ENCODE measurements around the gene CFAP54. TPM values are rescaled to one million over a fixed set of nuclear protein-coding genes. Genes with fewer than 3 reads are reported as not detected.

Gene CFAP54
- total RNA-seq, 2 donors from 2014 or later, result 0.90 to 1.2 TPM

GRCh38 chr12:96850676-96851075 lies 361.3 kb downstream of the CFAP54 start:
- DNase-seq (ENCODE audit: low spot score), result no peak
- intact Hi-C loops (cut with DNase I), result no loop called here

GRCh38 chr12:96858162-96858561 lies 368.8 kb downstream of the CFAP54 start:
- intact Hi-C loops (cut with DNase I), result no loop called here
- no peak for DNase-seq (ENCODE audit: low spot score)

- no peak for DNase-seq (ENCODE audit: low spot score)
- intact Hi-C loops (cut with DNase I), result no loop called here
These were observed 372.3 kb downstream of the CFAP54 start for GRCh38 chr12:96861656-96862055.

- intact Hi-C loops (cut with DNase I), result no loop called here
- DNase-seq (ENCODE audit: low spot score), result no peak
These were observed 372.9 kb downstream of the CFAP54 start for GRCh38 chr12:96862326-96862725.

GRCh38 chr12:96864335-96864734 lies 375.0 kb downstream of the CFAP54 start:
- DNase-seq (ENCODE audit: low spot score), result no peak
- intact Hi-C loops (cut with DNase I), result no loop called here

- DNase-seq (ENCODE audit: low spot score), result no peak
- intact Hi-C loops (cut with DNase I), result no loop called here
These were observed 377.6 kb downstream of the CFAP54 start for GRCh38 chr12:96866801-96867590.

- intact Hi-C loops (cut with DNase I), result no loop called here
These were observed 381.6 kb downstream of the CFAP54 start for GRCh38 chr12:96870946-96871345.

GRCh38 chr12:96872961-96873360 lies 383.6 kb downstream of the CFAP54 start:
- DNase-seq (ENCODE audit: low spot score), result no peak
- intact Hi-C loops (cut with DNase I), result no loop called here

More at GRCh38 chr12:96870946-96871345, 381.6 kb downstream of the CFAP54 start:
- DNase-seq (ENCODE audit: low spot score), result no peak

- intact Hi-C loops (cut with DNase I), result no loop called here
- no peak for DNase-seq (ENCODE audit: low spot score)
These were observed 384.8 kb downstream of the CFAP54 start for GRCh38 chr12:96874211-96874610.

GRCh38 chr12:96876966-96877365 lies 387.6 kb downstream of the CFAP54 start:
- no peak for DNase-seq (ENCODE audit: low spot score)
- intact Hi-C loops (cut with DNase I), result no loop called here

- DNase-seq (ENCODE audit: low spot score), result no peak
- intact Hi-C loops (cut with DNase I), result no loop called here
These were observed 389.3 kb downstream of the CFAP54 start for GRCh38 chr12:96878704-96879103.

- DNase-seq (ENCODE audit: low spot score), result no peak
- intact Hi-C loops (cut with DNase I), result no loop called here
These were observed 389.9 kb downstream of the CFAP54 start for GRCh38 chr12:96879301-96879700.

GRCh38 chr12:96880220-96880619 lies 390.8 kb downstream of the CFAP54 start:
- intact Hi-C loops (cut with DNase I), result no loop called here
- DNase-seq (ENCODE audit: low spot score), result no peak

GRCh38 chr12:96881608-96882007 lies 392.2 kb downstream of the CFAP54 start:
- DNase-seq (ENCODE audit: low spot score), result no peak
- intact Hi-C loops (cut with DNase I), result no loop called here

GRCh38 chr12:96882862-96883261 lies 393.5 kb downstream of the CFAP54 start:
- intact Hi-C loops (cut with DNase I), result no loop called here
- DNase-seq (ENCODE audit: low spot score), result no peak

GRCh38 chr12:96883571-96883970 lies 394.2 kb downstream of the CFAP54 start:
- intact Hi-C loops (cut with DNase I), result no loop called here
- DNase-seq (ENCODE audit: low spot score), result no peak

- intact Hi-C loops (cut with DNase I), result no loop called here
- no peak for DNase-seq (ENCODE audit: low spot score)
These were observed 397.8 kb downstream of the CFAP54 start for GRCh38 chr12:96886998-96887677.

- no peak for DNase-seq (ENCODE audit: low spot score)
- intact Hi-C loops (cut with DNase I), result no loop called here
These were observed 400.0 kb downstream of the CFAP54 start for GRCh38 chr12:96889273-96889933.

GRCh38 chr12:96890331-96890730 lies 401.0 kb downstream of the CFAP54 start:
- DNase-seq (ENCODE audit: low spot score), result no peak
- intact Hi-C loops (cut with DNase I), result no loop called here

- intact Hi-C loops (cut with DNase I), result no loop called here
- no peak for DNase-seq (ENCODE audit: low spot score)
These were observed 402.7 kb downstream of the CFAP54 start for GRCh38 chr12:96892104-96892503.
